NOMO-1 treated with dmso at 0.1 percent for 144 hours (cell line): ENCODE data around the gene SP110.
A peak's percentile ranks its signal among the peaks of the same experiment; 100 is the strongest.

Experiments used
- DNase-seq: peaks from one replicate; lab custom pipeline; 2025; ENCODE audit not compliant: unreplicated experiment; lab: John Stamatoyannopoulos, UW

SP110 gene

GRCh38 chr2:230172852-230173251 is 46.9 kb downstream of the SP110 start:
- DNase-seq = no peak

- DNase-seq = no peak
These were observed 47.6 kb downstream of the SP110 start for GRCh38 chr2:230172156-230172555.

GRCh38 chr2:230170532-230170931 is 49.3 kb downstream of the SP110 start:
- DNase-seq = peak; percentile 18

GRCh38 chr2:230166557-230167170 is 53.1 kb downstream of the SP110 start:
- DNase-seq = no peak

GRCh38 chr2:230164139-230164538 is 55.6 kb downstream of the SP110 start:
- DNase-seq = no peak

GRCh38 chr2:230162981-230163380 is 56.8 kb downstream of the SP110 start:
- no peak for DNase-seq

GRCh38 chr2:230161184-230161583 is 58.6 kb downstream of the SP110 start:
- DNase-seq = no peak

- DNase-seq = peak; percentile 51
These were observed 59.6 kb downstream of the SP110 start for GRCh38 chr2:230160112-230160660.

GRCh38 chr2:230158468-230158867 is 61.3 kb downstream of the SP110 start:
- DNase-seq = no peak

- DNase-seq = no peak
These were observed 62.7 kb downstream of the SP110 start for GRCh38 chr2:230156782-230157699.

GRCh38 chr2:230155359-230155758 is 64.4 kb downstream of the SP110 start:
- DNase-seq = no peak

- DNase-seq = no peak
These were observed 66.3 kb downstream of the SP110 start for GRCh38 chr2:230153390-230153976.

GRCh38 chr2:230152334-230152733 is 67.5 kb downstream of the SP110 start:
- no peak for DNase-seq

- peak; percentile 51 for DNase-seq
These were observed 75.4 kb downstream of the SP110 start for GRCh38 chr2:230144355-230144754.

- no peak for DNase-seq
These were observed 79.1 kb downstream of the SP110 start for GRCh38 chr2:230140667-230141066.

GRCh38 chr2:230137902-230138539 is 81.8 kb downstream of the SP110 start:
- no peak for DNase-seq

GRCh38 chr2:230135130-230135525 is 84.7 kb downstream of the SP110 start:
- DNase-seq = no peak

- DNase-seq = no peak
These were observed 85.2 kb downstream of the SP110 start for GRCh38 chr2:230134496-230135129.

GRCh38 chr2:230131366-230131765 is 88.4 kb downstream of the SP110 start:
- no peak for DNase-seq

GRCh38 chr2:230130668-230131364 is 89.0 kb downstream of the SP110 start:
- DNase-seq = no peak
